BE2C (cell line): ENCODE data around the gene MAP1LC3B.

Source experiments
- DNase-seq: peaks from one replicate; pipeline ENCODE4 v3.0.0-alpha.2; 2020
- H3K27me3 ChIP-seq: fragments of 250-450 bp; sonication (Bioruptor Pico); 2 replicates; pipeline ENCODE4 v1.5.1; 2020; ENCODE audit warnings: mild to moderate bottlenecking
- H3K36me3 ChIP-seq: fragments of 250-450 bp; sonication (Bioruptor Pico); 2 replicates; pipeline ENCODE4 v1.5.1; 2020; ENCODE audit warnings: mild to moderate bottlenecking
- H3K4me1 ChIP-seq: fragments of 250-450 bp; sonication (Bioruptor Pico); 2 replicates; pipeline ENCODE4 v1.5.1; 2020
- H3K4me3 ChIP-seq: 2 replicates; pipeline ENCODE4 v1.5.1; 2011; ENCODE audit warnings: low read depth, low read length
- H3K9me3 ChIP-seq: fragments of 250-450 bp; sonication (Bioruptor Pico); 2 replicates; pipeline ENCODE4 v1.5.1; 2020
- CTCF ChIP-seq: IDR thresholded peaks from 2 replicates; pipeline ENCODE4 v1.5.1; 2012; ENCODE audit warnings: mild to moderate bottlenecking, low read depth, low read length

The MAP1LC3B gene

GRCh38 chr16:87368029-87368770, 23.9 kb upstream of the MAP1LC3B start:
- no peaks in the 10 kb centered on the region for H3K27me3 ChIP-seq
- peaks cover 47% of the 10 kb centered on the region for H3K4me1 ChIP-seq
- H3K4me3 ChIP-seq: no peak overlapping the region; the same call in 1 of the 2 replicates
- no peak for TF ChIP-seq CTCF
- no peak for DNase-seq
- no peaks in the 10 kb centered on the region; the same call in 1 of the 2 replicates for H3K36me3 ChIP-seq
- no peaks in the 10 kb centered on the region for H3K9me3 ChIP-seq

- no peaks in the 10 kb centered on the region for H3K27me3 ChIP-seq
- H3K9me3 ChIP-seq: no peaks in the 10 kb centered on the region
- DNase-seq: no peak
- H3K4me3 ChIP-seq: no peak overlapping the region
- peaks cover 42% of the 10 kb centered on the region for H3K4me1 ChIP-seq
- TF ChIP-seq CTCF: no peak
- no peaks in the 10 kb centered on the region; the same call in 1 of the 2 replicates for H3K36me3 ChIP-seq
These were observed 22.9 kb upstream of the MAP1LC3B start for GRCh38 chr16:87369117-87369765.

- peak; percentile 57 for DNase-seq
- Histone ChIP-seq H3K36me3 (no peaks in the 10 kb centered on the region; the same call in 1 of the 2 replicates), H3K4me1 (peaks cover 37% of the 10 kb centered on the region), H3K4me3 (no peak overlapping the region), H3K9me3 (no peaks in the 10 kb centered on the region), H3K27me3 (no peaks in the 10 kb centered on the region)
- no peak for TF ChIP-seq CTCF
These were observed 22.1 kb upstream of the MAP1LC3B start for GRCh38 chr16:87369796-87370719.

GRCh38 chr16:87371261-87371866, 20.8 kb upstream of the MAP1LC3B start:
- DNase-seq: peak; percentile 73
- no peaks in the 10 kb centered on the region for H3K27me3 ChIP-seq
- peak overlapping the region; percentile 49 for H3K4me3 ChIP-seq
- H3K4me1 ChIP-seq: peaks cover 37% of the 10 kb centered on the region
- no peaks in the 10 kb centered on the region; the same call in 1 of the 2 replicates for H3K36me3 ChIP-seq
- no peak for TF ChIP-seq CTCF
- H3K9me3 ChIP-seq: no peaks in the 10 kb centered on the region

- H3K36me3 ChIP-seq: no peaks in the 10 kb centered on the region; the same call in none of the 2 replicates
- no peaks in the 10 kb centered on the region for H3K27me3 ChIP-seq
- TF ChIP-seq CTCF: no peak
- no peaks in the 10 kb centered on the region for H3K9me3 ChIP-seq
- no peak overlapping the region for H3K4me3 ChIP-seq
- no peak for DNase-seq
- H3K4me1 ChIP-seq: peaks cover 35% of the 10 kb centered on the region
These were observed 19.8 kb upstream of the MAP1LC3B start for GRCh38 chr16:87372305-87372704.
